Measurements from ENCODE around the gene DEPDC1B.

DNA sequence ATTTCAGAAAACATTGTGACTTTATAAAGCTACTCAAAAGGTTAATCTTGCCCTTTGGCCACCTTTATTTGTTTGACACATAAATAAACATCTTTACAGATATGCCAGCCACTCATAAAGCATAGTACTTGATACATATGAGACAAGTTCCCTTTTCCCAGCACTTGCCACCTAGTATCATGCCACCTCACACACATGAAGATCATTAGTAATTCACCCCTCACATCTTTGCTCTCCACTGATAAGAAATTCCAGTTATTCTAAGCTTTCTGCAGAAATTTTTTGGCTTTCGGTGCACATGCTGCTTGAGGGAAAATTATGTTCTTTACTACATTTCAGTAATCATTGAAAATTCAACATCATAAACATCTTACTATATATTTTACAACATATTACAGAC lies 59.1 kb downstream of the DEPDC1B start:
- TF ChIP-seq, protein P1, sequence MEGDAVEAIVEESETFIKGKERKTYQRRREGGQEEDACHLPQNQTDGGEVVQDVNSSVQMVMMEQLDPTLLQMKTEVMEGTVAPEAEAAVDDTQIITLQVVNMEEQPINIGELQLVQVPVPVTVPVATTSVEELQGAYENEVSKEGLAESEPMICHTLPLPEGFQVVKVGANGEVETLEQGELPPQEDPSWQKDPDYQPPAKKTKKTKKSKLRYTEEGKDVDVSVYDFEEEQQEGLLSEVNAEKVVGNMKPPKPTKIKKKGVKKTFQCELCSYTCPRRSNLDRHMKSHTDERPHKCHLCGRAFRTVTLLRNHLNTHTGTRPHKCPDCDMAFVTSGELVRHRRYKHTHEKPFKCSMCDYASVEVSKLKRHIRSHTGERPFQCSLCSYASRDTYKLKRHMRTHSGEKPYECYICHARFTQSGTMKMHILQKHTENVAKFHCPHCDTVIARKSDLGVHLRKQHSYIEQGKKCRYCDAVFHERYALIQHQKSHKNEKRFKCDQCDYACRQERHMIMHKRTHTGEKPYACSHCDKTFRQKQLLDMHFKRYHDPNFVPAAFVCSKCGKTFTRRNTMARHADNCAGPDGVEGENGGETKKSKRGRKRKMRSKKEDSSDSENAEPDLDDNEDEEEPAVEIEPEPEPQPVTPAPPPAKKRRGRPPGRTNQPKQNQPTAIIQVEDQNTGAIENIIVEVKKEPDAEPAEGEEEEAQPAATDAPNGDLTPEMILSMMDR (IDR thresholded peaks at IDR 0.05): no peak
- no peak for TF ChIP-seq POLR2A (IDR thresholded peaks at IDR 0.05)

Data from testis (tissue), 2 donors.